Loucy (cell line): ENCODE measurements around the gene ZNF709.

Source experiments
- CTCF ChIP-seq: fragments of 200-600 bp; sonication (generic); conservative IDR thresholded peaks from 2 replicates; pipeline ENCODE4 v1.5.1; 2014; ENCODE audit warnings: mild to moderate bottlenecking, antibody characterized with exemption, low read length
- EZH2phosphoT487 ChIP-seq: fragments of 200-600 bp; IDR thresholded peaks from 2 replicates; pipeline ENCODE4 v1.6.1; 2018; ENCODE audit warnings: antibody characterized with exemption, mild to moderate bottlenecking, moderate library complexity, borderline replicate concordance

DNA sequence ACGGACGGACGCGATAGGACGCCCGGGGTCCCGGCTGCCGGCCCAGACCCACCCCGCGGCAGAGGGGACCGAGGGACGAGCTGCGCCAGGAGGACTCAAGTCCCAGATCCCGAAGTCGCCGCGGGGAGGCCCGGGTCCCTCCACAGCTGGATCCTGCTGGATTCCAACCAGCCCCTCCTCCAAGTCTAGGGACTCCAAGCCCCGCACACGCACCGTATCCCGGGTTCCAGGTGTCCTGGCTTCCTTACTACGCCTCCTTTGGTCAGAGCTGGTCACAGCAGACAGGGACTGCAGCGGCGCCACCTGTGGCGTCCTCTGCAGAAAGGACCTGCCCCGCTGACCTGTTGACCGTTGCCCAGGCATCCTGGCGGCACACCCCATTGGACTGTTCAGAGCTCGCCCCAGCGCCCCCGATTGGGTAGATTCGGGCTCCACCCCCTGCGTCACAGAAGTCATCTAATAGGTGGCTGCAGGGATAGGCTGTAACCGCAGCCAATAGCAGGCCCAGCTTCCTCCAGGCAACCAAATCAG is 29.0 kb upstream of the ZNF709 start:
- TF ChIP-seq EZH2phosphoT487 (no peak), CTCF (no peak)
